ENCODE measurements around the gene NCR2.

DNA sequence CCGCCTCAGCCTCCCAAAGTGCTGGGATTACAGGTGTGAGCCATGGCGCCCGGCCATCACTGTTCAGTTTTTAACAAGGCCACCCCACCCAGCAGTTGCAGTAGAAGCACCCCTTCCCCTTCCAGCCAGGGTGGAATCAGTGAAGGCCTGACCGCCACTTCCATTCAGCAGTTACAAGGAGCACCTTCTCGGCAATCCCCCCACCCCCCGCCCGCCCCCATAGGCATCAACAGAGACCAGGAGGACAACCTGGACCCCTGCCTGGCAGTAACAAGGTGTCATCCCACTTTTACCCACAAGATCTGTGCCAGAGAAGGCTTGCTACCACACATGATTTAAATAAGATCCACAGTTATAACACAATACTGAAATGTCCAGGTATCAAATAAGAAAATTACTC, 23.1 kb downstream of the NCR2 start:
- TF ChIP-seq CTCF (IDR thresholded peaks at IDR 0.05) (no peak), POLR2A (IDR thresholded peaks at IDR 0.05) (no peak)

Measured in stomach (tissue), 4 donors.